ENCODE data around the gene UGDH.

GRCh38 chr4:39466747-39467146 lies 60.5 kb downstream of the UGDH start:
- no peak for TF ChIP-seq EZH2 (IDR thresholded peaks at IDR 0.05; ENCODE audit: low read length)
- TF ChIP-seq CTCF (optimal IDR thresholded peaks at IDR 0.05 in 1 of 3, IDR thresholded peaks at IDR 0.05 in 1 of 3, conservative IDR thresholded peaks at IDR 0.05 in 1 of 3; ENCODE audit: extremely low read depth in 1 of 3, insufficient read depth in 2 of 3, low read length in 3 of 3) = no peak
